GM19452 (cell line): ENCODE results near the gene FMC1.
"Not testable (repeated sequence)": the region's sequence is repeated elsewhere in the genome, so short reads cannot be mapped to it uniquely, and the experiment has no call there.

Source experiments
- ATAC-seq: cut with Tn5 transposase; IDR thresholded peaks from one replicate; pipeline ENCODE4 v1.9.1; 2021; ENCODE audit not compliant: unreplicated experiment

The FMC1 gene, protein sequence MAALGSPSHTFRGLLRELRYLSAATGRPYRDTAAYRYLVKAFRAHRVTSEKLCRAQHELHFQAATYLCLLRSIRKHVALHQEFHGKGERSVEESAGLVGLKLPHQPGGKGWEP

DNA sequence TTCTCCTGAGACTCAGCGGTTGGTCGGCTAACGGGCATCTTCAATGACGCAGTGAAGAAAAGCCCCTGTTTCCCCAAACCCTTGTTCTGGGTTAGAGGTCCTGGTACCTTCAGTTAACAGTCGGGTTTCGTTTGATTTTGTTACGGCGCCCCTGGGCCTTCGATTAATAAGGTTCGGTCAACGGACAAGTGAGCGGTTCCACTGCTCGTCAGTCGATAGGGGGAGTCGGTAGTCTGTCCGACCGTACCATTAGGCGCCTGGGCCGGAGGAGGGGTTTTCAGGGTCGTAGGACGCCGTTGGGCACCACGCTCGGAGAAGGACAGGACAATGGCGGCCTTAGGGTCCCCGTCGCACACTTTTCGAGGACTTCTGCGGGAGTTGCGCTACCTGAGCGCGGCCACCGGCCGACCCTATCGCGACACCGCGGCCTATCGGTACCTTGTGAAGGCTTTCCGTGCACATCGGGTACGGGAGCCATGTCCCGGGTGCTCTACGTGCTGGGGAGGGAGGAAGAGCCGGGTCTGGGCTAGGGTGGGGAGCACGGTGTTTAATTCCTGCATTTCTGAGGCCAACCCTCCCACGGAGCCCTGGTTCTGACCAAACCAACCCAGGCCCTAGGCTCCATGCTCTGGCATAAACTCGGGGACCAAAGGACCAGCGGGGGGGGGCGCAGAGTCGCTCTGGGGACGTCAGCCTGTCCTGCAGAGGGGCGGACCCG, at the start of gene FMC1:
Gene FMC1 (plus strand): TSS at position 280 of the 718 bp plus-strand sequence. CDS start 48 bp downstream, at position 328.
- ATAC-seq: peak; percentile 47

DNA sequence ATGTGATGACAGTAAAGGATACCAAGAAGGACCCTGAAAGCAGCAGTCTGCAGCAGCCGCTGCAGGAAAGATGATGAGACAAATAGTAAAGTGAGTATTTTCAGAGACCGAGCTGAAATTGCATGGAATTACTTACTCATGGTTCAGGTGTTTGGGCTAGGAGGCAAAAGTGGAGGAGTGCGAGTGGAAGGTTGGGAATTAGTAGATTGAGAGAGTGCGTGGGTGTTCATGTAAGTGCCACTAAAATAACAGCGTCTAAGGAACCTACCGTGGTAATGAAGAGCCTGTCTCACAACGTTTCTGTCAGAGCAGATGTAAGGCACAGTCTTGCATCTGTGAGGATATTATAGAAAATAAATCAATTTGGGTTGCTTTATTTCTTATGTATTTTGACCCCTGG, 48.3 kb upstream of the FMC1 start:
- ATAC-seq: no peak

DNA sequence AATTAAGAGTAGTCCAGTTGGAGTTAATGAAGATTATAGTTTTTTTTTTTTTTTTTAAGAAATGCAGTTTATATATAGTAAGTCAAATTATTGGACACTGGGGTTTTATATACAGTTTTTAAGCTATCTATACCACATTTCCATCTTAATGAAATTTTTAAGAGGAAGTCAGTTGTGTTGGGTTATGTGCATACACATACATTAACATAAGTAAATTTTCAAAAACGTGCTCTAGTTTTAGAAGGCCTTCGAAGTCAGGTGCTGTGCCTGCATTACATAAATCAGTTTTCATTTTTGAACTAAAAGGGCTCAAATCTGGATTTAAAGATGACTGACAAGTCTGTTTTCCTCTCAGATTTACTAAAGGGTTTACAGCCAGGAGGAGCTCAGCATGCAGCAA, 47.6 kb upstream of the FMC1 start:
- ATAC-seq: no peak

DNA sequence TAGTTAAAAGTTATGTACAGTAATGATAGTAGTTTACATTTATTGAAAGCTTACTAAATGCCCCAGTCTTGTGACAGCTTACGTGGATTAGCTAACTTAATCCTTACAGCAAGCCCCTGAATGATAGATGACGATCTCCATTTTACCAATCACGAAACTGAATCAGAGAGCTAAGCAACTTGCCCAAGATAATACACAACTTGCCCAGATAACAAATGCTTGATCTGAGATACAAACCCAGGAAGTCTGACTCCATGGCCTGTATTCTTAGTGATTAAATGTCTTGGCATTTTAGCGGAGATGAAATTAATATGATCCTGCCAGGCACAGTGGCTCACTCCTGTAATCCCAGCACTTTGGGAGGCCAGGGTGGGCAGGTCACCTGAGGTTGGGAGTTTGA, 46.9 kb upstream of the FMC1 start:
- ATAC-seq: no peak

DNA sequence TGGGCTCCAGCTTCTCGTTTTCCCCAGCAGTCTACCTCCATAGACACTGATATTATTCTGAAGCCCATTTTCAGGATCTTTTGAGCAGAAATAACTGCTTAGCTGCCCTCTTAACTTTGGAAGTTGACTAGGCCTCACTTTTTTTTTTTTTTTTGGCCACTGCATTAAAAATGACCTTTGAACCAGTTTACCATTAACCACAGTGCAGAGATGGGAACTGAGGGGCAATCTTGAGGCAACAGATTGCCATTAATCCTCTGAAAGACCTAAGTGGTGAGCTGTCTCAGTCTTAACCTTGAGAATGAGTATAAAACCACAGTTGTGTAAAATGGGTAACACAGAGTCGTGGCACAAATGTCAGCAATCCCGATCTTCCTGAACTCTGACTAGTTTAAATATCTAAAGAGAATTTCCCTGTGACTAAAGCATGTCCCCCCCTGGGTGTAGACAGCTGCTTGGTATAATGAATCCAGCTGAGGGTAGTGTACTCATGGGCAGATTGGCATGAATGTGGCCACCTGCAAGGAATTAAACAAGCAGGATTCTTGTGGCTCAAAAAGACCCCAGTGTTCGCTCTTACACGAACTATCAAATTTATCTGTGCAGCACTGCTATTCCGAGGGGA, 46.1 kb upstream of the FMC1 start:
- no peak for ATAC-seq

DNA sequence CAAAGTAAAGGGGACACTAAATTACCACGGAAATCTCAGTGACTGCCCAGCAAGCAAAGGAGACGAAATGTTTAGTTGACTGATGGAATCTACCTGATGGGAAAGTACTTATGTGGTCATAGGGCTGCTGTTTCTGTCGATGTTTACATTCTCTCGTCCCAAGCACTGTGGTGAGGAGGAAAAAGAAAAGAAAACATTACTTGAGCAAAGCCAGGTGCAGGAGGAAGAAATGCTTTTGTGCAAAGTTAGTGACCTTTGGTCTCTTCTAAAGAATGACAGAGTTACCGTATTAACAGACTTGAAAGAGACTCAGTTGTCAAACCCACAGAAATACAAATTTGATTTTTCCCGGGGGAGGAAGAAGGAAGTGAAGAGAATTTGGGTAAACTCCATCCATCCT, 43.3 kb upstream of the FMC1 start:
- ATAC-seq: no peak

DNA sequence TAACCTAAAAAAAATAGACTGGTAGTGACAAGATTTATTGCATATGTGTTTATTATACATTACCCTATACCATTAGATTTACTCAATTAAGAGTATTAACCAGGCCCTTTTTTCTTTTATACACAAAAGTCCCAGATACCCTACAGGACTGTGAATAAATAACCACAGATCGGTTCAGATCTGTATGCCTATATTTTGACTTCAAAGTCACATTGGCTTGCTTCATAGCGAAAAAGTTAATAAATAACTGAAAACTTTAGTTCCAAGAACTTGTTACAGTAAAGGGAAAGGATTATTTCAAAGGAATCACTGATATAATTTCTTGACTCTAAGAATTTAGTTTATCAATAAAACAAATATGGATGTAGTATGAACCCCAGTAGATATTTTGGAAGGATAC, 41.8 kb upstream of the FMC1 start:
- no peak for ATAC-seq

DNA sequence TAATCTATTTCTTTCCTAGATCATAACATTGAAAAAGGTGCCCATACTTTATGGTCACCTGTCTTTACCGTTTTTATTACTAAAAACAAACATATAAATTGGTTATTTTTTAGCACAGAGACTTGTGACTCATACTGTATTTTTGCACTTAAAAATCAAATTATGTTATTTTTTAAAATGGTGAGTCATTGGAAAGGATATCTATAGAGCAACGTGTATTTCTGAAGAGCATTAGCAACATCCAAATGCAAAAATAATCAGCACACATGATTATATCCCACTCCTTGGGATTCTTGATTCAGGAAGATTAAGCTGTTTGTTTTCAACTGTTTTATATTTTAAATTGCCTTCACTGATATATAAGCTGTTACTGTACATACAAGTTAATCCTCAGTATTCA, 40.7 kb upstream of the FMC1 start:
- no peak for ATAC-seq

DNA sequence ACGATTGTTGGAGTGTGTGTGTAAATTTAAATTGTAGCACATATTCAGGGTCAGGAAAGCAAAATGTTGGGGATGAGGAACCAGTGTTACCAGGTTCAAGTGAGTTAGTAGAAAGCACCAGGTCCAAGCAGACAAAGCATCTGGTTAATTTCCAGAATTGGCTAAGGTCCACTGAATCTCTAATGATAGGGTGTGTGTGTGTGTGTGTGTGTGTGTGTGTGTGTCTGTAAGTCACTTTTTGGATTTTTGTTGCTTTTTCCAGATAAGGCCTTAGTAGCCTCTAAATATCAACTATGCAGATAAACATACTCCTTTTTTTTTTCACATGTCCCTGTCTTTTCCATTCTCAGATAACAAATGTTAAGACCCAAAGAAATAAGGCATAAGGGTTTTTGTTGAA, 36.6 kb upstream of the FMC1 start:
- ATAC-seq: no peak

DNA sequence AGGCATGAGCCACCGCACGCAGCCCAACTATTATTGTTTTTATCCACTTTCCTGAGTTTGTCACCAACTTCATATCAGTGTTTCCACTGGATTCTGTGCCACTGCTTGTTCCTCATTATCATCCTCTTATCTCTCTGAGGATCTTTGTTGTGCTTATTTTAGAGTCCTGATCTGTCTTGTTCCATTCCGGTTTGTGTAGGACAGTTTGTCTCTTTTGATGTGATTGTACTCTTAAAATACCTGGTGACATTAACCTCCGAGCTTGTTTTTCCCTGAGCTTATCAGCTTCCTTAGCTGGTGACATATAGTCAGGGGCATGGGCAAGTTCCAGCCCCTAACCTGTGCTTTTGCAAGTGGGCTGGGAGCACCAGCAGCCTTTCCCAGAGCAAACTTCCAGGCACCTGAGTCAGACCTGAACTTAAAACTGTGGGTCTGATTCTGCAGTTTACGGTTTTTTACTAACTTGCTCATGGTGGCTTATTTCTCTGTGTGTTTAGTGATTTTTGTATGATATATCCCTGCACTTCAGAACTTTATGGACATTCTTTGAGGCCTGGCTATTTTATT, 23.1 kb upstream of the FMC1 start:
- no peak for ATAC-seq

DNA sequence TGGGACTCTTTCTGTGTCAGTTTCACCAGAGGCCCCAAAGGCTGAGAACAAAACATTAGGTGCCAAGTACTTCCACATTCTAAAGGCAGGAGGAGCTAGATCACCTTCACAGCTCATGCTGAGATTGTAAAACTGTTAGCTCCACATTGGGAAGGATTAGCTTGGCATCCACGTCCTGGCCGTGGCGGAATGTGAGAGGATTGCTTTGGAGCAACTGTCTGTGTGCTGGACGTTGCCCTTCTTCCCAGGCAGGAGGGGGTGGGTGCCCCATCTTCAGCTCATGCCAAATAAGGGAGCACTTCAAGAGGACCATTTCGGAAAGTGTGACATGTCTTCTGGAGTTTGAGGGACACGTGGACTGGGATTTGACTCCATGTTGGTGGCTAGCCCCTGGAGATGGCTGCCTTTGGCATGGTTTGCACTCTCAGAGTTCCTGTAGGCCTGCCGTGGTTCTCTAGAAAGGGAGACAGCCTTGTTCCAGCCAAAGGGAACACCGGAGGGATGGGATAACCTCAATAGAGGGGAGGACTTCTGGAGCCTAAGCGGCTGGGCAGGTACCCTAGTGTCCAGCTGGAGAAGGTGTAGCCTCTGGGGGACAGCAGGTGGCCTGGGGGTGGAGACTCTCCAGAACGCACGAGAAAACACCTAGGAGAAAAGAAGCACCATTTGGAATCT, 19.9 kb upstream of the FMC1 start:
- no peak for ATAC-seq

DNA sequence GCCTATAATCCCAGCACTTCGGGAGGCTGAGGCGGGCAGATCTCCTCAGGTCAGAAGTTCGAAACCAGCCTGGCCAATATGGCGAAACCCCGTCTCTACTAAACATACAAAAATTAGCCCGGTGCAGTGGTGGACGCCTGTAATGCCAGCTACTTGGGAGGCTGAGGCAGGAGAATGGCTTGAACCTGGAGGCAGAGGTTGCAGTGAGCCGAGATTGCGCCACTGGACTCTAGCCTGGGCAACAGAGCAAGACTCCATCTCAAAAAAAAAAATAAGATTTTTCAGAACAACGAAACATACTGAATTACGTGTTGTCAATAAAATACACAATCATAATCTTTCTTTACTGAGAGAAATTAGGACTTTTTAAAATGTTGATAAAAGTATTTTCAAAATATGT, 16.4 kb upstream of the FMC1 start:
- ATAC-seq: not testable (repeated sequence)

DNA sequence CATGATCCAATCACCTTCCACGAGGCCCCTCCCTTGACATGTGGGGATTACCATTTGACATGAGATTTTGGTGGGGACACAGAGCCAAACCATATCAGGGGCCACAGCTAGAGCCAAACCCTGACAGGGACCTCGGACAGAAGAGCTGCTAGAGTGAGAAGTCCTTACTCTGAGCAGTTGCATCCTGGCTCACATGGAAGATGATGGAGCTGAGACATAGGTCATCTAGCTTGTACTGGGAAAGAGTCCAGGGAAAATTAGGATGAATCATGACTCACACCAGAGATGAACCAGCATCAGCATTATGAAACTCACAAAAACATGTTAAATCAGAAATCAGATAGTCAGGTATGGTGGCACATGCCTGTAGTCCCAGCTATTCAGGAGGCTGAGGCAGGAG, 12.8 kb upstream of the FMC1 start:
- no peak for ATAC-seq

DNA sequence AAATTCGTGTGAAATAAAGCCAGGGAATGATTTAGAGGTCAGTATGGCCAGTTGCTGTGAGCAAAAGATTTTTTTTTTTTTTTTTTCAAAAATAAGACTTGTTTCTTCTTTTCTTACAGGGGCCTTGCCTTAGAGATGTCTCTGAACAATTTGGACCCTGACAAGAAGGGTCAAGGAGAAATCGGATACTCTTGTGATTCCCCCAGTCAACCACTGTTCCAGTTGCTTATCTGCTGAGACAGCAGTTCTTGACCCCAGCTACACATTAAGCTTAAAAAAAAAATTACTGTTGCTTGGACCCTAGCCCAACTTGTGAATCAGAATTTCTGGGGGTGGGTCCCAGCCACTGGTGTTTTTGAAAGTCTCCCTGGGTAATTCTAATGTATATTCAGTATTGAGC, 12.0 kb upstream of the FMC1 start:
- ATAC-seq: no peak

DNA sequence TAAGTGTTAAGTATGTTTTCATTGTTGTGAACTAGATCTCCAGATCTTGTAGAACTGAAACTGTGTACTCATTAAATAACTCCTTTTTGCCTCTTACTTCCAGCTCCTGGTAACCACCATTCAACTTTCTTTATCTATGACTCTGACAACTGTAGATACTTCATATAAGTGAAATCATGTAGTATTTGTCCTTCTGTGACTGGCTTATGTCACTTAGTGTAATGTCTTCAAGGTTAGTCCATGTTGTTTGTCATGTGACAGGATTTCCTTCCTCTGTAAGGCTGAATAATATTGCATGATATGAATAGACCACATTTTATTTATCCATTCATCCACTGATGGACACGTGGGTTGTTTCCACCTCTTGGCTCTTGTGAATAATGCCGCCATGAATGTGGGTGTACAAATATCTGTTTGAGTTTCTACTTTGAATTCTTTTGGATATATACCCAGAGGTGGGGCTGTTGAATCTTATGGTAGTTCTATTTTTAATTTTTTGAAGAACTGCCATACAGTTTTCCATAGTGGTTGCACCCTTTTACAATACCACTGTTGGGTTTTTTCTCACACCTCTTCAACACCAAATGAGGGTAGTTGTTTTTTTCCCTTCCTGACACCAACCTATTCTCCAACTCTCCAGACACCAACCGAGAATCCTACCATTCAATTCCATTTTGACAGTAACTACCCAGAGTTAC, 10.7 kb upstream of the FMC1 start:
- no peak for ATAC-seq

DNA sequence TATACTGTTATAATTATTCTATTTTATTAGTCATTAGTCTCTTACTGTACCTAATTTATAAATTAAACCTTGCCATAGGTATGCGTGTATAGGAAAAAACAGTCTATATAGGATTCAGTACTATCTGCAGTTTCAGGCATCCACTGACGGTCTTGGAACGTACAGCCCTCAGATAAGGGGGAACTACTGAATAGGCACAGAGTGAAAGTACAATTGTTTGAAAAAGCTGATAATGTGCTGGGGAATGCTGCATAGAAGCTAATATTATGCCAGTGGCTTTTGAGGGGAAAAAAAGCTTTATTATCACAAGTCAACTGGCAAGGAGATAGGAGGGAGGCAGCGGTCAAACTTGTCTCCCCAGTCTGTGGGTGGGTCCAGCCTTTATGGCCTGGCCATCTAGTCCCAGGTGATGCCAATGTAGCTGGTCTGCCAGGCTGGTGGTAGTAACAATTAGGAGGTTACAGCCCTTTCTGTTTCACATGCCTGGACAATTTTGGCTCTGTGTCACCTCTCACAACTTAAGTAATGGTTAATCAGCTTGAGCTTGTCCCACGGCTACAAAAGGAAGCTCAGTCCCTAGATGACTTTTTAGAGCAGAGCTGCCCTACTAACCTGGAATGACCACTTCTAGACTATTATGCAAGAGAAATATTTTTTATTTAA, 8.3 kb upstream of the FMC1 start:
- ATAC-seq: no peak

DNA sequence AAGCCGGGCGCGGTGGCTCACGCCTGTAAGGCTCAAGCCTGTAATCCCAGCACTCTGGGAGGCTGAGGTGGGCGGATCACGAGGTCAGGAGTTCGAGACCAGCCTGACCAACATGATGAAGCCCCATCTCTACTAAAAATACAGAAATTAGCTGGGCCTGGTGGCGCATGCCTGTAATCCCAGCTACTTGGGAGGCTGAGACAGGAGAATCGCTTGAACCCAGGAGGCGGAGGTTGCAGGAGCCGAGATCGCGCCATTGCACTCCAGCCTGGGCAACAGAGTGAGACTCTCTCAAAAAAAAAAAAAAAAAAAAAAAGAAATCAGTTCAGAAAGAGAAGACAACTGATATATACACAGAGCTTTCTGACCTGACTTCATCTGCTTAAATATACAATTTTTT, 7.7 kb upstream of the FMC1 start:
- not testable (repeated sequence) for ATAC-seq

DNA sequence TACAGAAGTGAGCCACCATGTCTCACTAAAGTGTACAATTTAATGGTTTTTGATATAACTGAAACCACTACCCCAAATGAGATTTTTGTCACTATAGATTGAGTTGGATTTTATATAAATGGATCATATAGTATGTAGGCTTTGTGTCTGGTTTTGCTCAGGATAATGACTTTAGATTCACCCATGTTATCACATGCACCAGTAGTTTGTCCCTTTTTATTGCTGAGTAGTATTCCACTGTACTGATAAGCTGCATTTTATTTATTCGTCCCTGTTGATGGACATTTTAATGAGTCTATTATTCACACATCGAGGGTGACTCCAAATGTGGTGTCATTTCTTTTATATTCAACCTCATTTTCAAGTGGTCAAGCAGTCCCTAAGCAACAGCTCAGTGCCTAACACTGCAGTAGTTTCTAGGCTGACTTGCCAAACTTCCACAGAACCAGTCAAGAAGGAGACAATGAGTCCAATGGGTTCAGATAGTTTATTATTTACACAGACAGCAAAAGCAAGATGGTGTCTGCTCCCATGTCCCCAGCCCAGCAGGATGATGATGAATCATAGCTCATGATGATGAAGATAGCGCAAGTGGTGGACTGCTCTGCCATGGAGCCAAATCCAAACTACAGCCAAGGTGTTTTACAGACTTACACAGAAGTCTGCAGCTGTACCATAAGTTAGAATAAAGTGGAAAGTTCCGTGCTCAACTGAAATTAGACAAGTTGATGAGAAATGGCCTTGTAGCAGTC, 6.6 kb upstream of the FMC1 start:
- no peak for ATAC-seq

DNA sequence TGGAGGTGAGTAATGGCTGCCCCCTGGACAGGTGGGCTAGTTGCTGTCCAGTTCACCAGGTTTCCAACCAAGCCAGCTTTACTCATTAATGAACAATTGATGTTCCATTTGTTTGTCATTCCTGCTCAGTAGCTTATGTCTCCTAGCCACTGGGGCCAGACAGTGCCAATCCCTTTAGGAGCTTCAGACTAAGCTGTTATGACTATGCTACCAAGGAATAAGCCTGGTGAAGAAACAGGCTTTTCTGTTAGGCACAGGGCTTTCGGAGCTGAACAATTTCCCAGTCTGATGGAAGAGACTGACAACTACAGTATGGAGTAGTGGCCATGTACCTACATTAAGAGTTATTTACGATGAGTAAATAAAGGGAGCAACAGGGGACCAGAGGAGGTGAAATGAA, 2.1 kb upstream of the FMC1 start:
- no peak for ATAC-seq

DNA sequence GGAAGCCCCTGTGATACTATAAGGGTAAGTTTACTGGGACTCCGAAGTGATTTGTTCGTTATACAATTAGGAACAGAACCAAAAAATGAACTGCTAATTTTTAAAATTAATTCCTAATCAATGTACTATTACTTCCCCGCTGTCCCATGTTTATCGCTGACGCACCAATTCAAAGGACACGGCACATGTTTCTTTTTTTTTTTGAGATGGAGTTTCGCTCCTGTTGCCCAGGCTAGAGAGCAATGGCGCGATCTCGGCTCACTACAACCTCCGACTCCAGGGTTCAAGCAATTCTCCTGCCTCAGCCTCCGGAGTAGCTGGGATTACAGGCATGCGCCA, 1.5 kb upstream of the FMC1 start:
- ATAC-seq: no peak
